HCEC 1CT (cell line): ENCODE measurements around the gene ULK4.
"Not testable (repeated sequence)": the region's sequence is repeated elsewhere in the genome, so short reads cannot be mapped to it uniquely, and the experiment has no call there.

Experiments
- DNase-seq: peaks from one replicate; pipeline ENCODE4 v3.0.0-alpha.2; 2017

Gene ULK4

GRCh38 chr3:41749988-41750387 is 211.9 kb downstream of the ULK4 start:
- no peak for DNase-seq

- no peak for DNase-seq
These were observed 215.7 kb downstream of the ULK4 start for GRCh38 chr3:41746215-41746614.

- DNase-seq = no peak
These were observed 219.8 kb downstream of the ULK4 start for GRCh38 chr3:41742121-41742520.

GRCh38 chr3:41740374-41740886 is 221.5 kb downstream of the ULK4 start:
- no peak for DNase-seq

- no peak for DNase-seq
These were observed 235.0 kb downstream of the ULK4 start for GRCh38 chr3:41726891-41727290.

GRCh38 chr3:41717641-41718040 is 244.3 kb downstream of the ULK4 start:
- no peak for DNase-seq

- peak; percentile 27 for DNase-seq
These were observed 245.4 kb downstream of the ULK4 start for GRCh38 chr3:41716471-41716870.

- DNase-seq = no peak
These were observed 246.5 kb downstream of the ULK4 start for GRCh38 chr3:41715376-41715775.

- DNase-seq = peak; percentile 47
These were observed 250.3 kb downstream of the ULK4 start for GRCh38 chr3:41711651-41712050.

- peak; percentile 91 for DNase-seq
These were observed 251.1 kb downstream of the ULK4 start for GRCh38 chr3:41710646-41711388.

GRCh38 chr3:41709213-41709612 is 252.7 kb downstream of the ULK4 start:
- DNase-seq = not testable (repeated sequence)

- no peak for DNase-seq
These were observed 253.7 kb downstream of the ULK4 start for GRCh38 chr3:41708176-41708575.

- DNase-seq = no peak
These were observed 256.0 kb downstream of the ULK4 start for GRCh38 chr3:41705893-41706292.

GRCh38 chr3:41701191-41701698 is 260.7 kb downstream of the ULK4 start:
- DNase-seq = no peak

GRCh38 chr3:41700155-41700554 is 261.7 kb downstream of the ULK4 start:
- no peak for DNase-seq

- no peak for DNase-seq
These were observed 263.0 kb downstream of the ULK4 start for GRCh38 chr3:41698898-41699297.

GRCh38 chr3:41697702-41698101 is 264.2 kb downstream of the ULK4 start:
- DNase-seq = no peak

- DNase-seq = not testable (repeated sequence)
These were observed 266.1 kb downstream of the ULK4 start for GRCh38 chr3:41695806-41696205.

GRCh38 chr3:41693799-41694198 is 268.1 kb downstream of the ULK4 start:
- DNase-seq = no peak

- no peak for DNase-seq
These were observed 270.9 kb downstream of the ULK4 start for GRCh38 chr3:41690766-41691563.

GRCh38 chr3:41688595-41689380 is 273.1 kb downstream of the ULK4 start:
- DNase-seq = no peak

- DNase-seq = no peak
These were observed 276.8 kb downstream of the ULK4 start for GRCh38 chr3:41684797-41685735.
